H1 (cell line): ENCODE results near the gene P2RX7. TPM values are rescaled to one million over a fixed set of nuclear protein-coding genes. Genes with fewer than 3 reads are reported as not detected.

Experiments
- CTCF ChIA-PET: fragments of 300-600 bp; sonication (Branson Sonifier 250); formaldehyde crosslinking; loops from one replicate; lab custom pipeline; 2021; ENCODE audit not compliant: partially characterized antibody; lab: Charles Lee
- POLR2A ChIA-PET: fragments of 300-600 bp; sonication (Branson Sonifier 250); formaldehyde crosslinking; loops from one replicate; lab custom pipeline; 2021; ENCODE audit warnings: inconsistent platforms; ENCODE audit not compliant: partially characterized antibody; lab: Charles Lee
- DNase-seq, 2 experiments: peaks; one replicate each; pipeline versions ENCODE4 v3.0.0 to v3.0.0-alpha.2; 2010 to 2022; ENCODE audit warnings: low spot score in 2 of 2, low read depth in 1 of 2, mixed read lengths in 1 of 2
- FAIRE-seq: peaks from 2 replicates; lab custom pipeline; 2011; peaks lifted over from hg19 to GRCh38; lab: Jason Lieb, UNC
- H2AFZ ChIP-seq: 2 replicates; pipeline ENCODE4 v1.8.1; 2012; ENCODE audit warnings: low read length, inconsistent platforms
- H2AK5ac ChIP-seq: 2 replicates; pipeline ENCODE4 v1.6.1; 2013; ENCODE audit warnings: low read depth, low read length
- H2BK120ac ChIP-seq: replicated peaks from 2 replicates; pipeline ENCODE3; 2013; ENCODE audit warnings: low read depth, low read length, inconsistent platforms
- H2BK12ac ChIP-seq: 2 replicates; pipeline ENCODE4 v1.6.1; 2013; ENCODE audit warnings: low read depth, low read length
- H2BK15ac ChIP-seq: 2 replicates; pipeline ENCODE4 v1.6.1; 2013; ENCODE audit warnings: low read length
- H2BK20ac ChIP-seq: 2 replicates; pipeline ENCODE4 v1.6.1; 2013; ENCODE audit warnings: low read length
- H2BK5ac ChIP-seq: 2 replicates; pipeline ENCODE4 v1.6.1; 2013; ENCODE audit warnings: low read depth, low read length
- H3K14ac ChIP-seq: 2 replicates; pipeline ENCODE4 v1.6.1; 2013; ENCODE audit warnings: inconsistent platforms; ENCODE audit not compliant: insufficient read length
- H3K18ac ChIP-seq: 2 replicates; pipeline ENCODE4 v1.6.1; 2013; ENCODE audit warnings: low read length; ENCODE audit errors: extremely low read depth
- H3K23ac ChIP-seq: 2 replicates; pipeline ENCODE4 v1.6.1; 2013; ENCODE audit warnings: inconsistent platforms; ENCODE audit not compliant: insufficient read length
- H3K23me2 ChIP-seq: 2 replicates; pipeline ENCODE4 v1.6.1; 2013; ENCODE audit warnings: low read depth, low read length
- H3K27ac ChIP-seq: 2 replicates; pipeline ENCODE4 v1.6.1; 2011; ENCODE audit warnings: low read depth, low read length, inconsistent platforms
- H3K27me3 ChIP-seq, 4 experiments: replicated peaks in 1 of 4; 1 replicate in 1 of 4; 2 replicates in 3 of 4; pipeline versions ENCODE4 v1.6.1 to v1.8.1; 2011 to 2013; ENCODE audit warnings: low read length in 3 of 4, mild to moderate bottlenecking in 3 of 4, inconsistent platforms in 2 of 4, mixed read lengths in 2 of 4, moderate library complexity in 1 of 4; ENCODE audit not compliant: control insufficient read depth in 3 of 4, insufficient read depth in 3 of 4; ENCODE audit errors: extremely low read depth in 1 of 4
- H3K36me3 ChIP-seq, 4 experiments: 2 replicates each; pipeline versions ENCODE4 v1.6.1 to v1.8.1; 2011 to 2013; ENCODE audit warnings: mild to moderate bottlenecking in 4 of 4, low read length in 3 of 4, moderate library complexity in 2 of 4, control low read depth in 1 of 4, inconsistent platforms in 1 of 4; ENCODE audit not compliant: insufficient read depth in 4 of 4, control insufficient read depth in 2 of 4
- H3K4ac ChIP-seq: replicated peaks from 2 replicates; pipeline ENCODE3; 2013; ENCODE audit warnings: low read length, low read depth, mixed read lengths, inconsistent platforms; ENCODE audit not compliant: insufficient read length
- H3K4me1 ChIP-seq, 4 experiments: replicated peaks in 1 of 4; 1 replicate in 1 of 4; 2 replicates in 3 of 4; pipeline versions ENCODE4 v1.6.1 to v1.8.1; 2011 to 2013; ENCODE audit warnings: low read length in 3 of 4, inconsistent platforms in 2 of 4, mixed read lengths in 1 of 4; ENCODE audit not compliant: insufficient read depth in 4 of 4, control insufficient read depth in 3 of 4
- H3K4me2 ChIP-seq, 2 experiments: 2 replicates each; pipeline versions ENCODE4 v1.6.1 to v1.8.1; 2011 to 2013; ENCODE audit warnings: low read depth in 2 of 2, low read length in 2 of 2, control low read depth in 1 of 2, inconsistent platforms in 1 of 2, mild to moderate bottlenecking in 1 of 2; ENCODE audit not compliant: insufficient read depth in 1 of 2
- H3K4me3 ChIP-seq, 4 experiments: fragments of 200-600, 300-600 bp in 1 of 4; sonication (generic), shearing (Covaris generic), sonication (Bioruptor Twin) in 1 of 4; 2 replicates each; pipeline versions ENCODE4 v1.5.1 to v1.8.1; 2011 to 2016; ENCODE audit warnings: low read length in 4 of 4, low read depth in 3 of 4, control low read depth in 2 of 4, inconsistent platforms in 2 of 4, mild to moderate bottlenecking in 2 of 4, mixed read lengths in 1 of 4, moderate library complexity in 1 of 4; ENCODE audit not compliant: insufficient read depth in 2 of 4; ENCODE audit errors: extremely low read depth in 1 of 4
- H3K56ac ChIP-seq: replicated peaks from 2 replicates; pipeline ENCODE3; 2013; ENCODE audit warnings: low read depth, mild to moderate bottlenecking, mixed read lengths, low read length, inconsistent platforms; ENCODE audit not compliant: insufficient read length
- H3K79me1 ChIP-seq: 2 replicates; pipeline ENCODE4 v1.6.1; 2013; ENCODE audit warnings: low read depth, low read length, control low read depth
- H3K79me2 ChIP-seq, 2 experiments: 2 replicates each; pipeline versions ENCODE4 v1.6.1 to v1.8.1; 2012 to 2013; ENCODE audit warnings: low read length in 2 of 2, mild to moderate bottlenecking in 2 of 2, inconsistent platforms in 1 of 2; ENCODE audit not compliant: insufficient read depth in 2 of 2, control insufficient read depth in 1 of 2
- H3K9ac ChIP-seq, 4 experiments: replicated peaks in 1 of 4; 1 replicate in 1 of 4; 2 replicates in 3 of 4; pipeline versions ENCODE4 v1.6.1 to v1.8.1; 2011 to 2013; ENCODE audit warnings: low read depth in 3 of 4, low read length in 3 of 4, control low read depth in 2 of 4, mild to moderate bottlenecking in 2 of 4, moderate library complexity in 2 of 4, inconsistent platforms in 1 of 4; ENCODE audit errors: extremely low read depth in 1 of 4
- H3K9me3 ChIP-seq, 2 experiments: 2 replicates each; pipeline versions ENCODE4 v1.6.1 to v1.8.1; 2012 to 2013; ENCODE audit warnings: mild to moderate bottlenecking in 2 of 2, moderate library complexity in 2 of 2, control low read depth in 1 of 2, inconsistent platforms in 1 of 2, low read depth in 1 of 2, low read length in 1 of 2, mixed read lengths in 1 of 2; ENCODE audit not compliant: insufficient read depth in 2 of 2
- H4K20me1 ChIP-seq, 2 experiments: replicated peaks in 1 of 2; 2 replicates each; pipeline versions ENCODE3 to v1.8.1; 2011 to 2013; ENCODE audit warnings: inconsistent platforms in 2 of 2, low read length in 2 of 2, mild to moderate bottlenecking in 1 of 2; ENCODE audit not compliant: insufficient read depth in 2 of 2, control insufficient read depth in 1 of 2
- H4K5ac ChIP-seq: 2 replicates; pipeline ENCODE4 v1.6.1; 2013; ENCODE audit warnings: low read length, low read depth, mixed read lengths, inconsistent platforms; ENCODE audit not compliant: insufficient read length
- H4K8ac ChIP-seq: 2 replicates; pipeline ENCODE4 v1.8.0; 2013; ENCODE audit warnings: mild to moderate bottlenecking, moderate library complexity, low read length, inconsistent platforms; ENCODE audit not compliant: insufficient read depth; ENCODE audit errors: extremely low read depth
- H4K91ac ChIP-seq: replicated peaks from 2 replicates; pipeline ENCODE3; 2013; ENCODE audit warnings: low read length, mixed read lengths, inconsistent platforms; ENCODE audit not compliant: insufficient read length
- BRCA1 ChIP-seq: IDR thresholded peaks from 2 replicates; pipeline ENCODE4 v1.6.1; 2012; ENCODE audit warnings: low read depth, low read length, improper control_type of control experiment
- CHD2 ChIP-seq: IDR thresholded peaks from 2 replicates; pipeline ENCODE4 v1.6.1; 2012; ENCODE audit warnings: low read length, improper control_type of control experiment
- CTBP2 ChIP-seq: IDR thresholded peaks from 2 replicates; pipeline ENCODE4 v1.7.0; 2011; ENCODE audit warnings: borderline replicate concordance, mild to moderate bottlenecking, moderate library complexity, mixed read lengths, low read length; ENCODE audit not compliant: insufficient read depth, insufficient read length
- JUND ChIP-seq: IDR thresholded peaks from 2 replicates; pipeline ENCODE4 v1.6.1; 2011; ENCODE audit warnings: mild to moderate bottlenecking, improper control_type of control experiment, low read length
- KDM4A ChIP-seq: IDR thresholded peaks from one replicate; pipeline ENCODE4 v1.7.1; 2012; ENCODE audit warnings: low read depth, mild to moderate bottlenecking, moderate library complexity, low read length, inconsistent platforms; ENCODE audit not compliant: severe bottlenecking
- KDM5A ChIP-seq: fragments of 200-600 bp; IDR thresholded peaks from 2 replicates; pipeline ENCODE4 v1.7.1; 2012; ENCODE audit warnings: mild to moderate bottlenecking, low read length, inconsistent platforms, mixed read lengths
- POLR2AphosphoS5 ChIP-seq: IDR thresholded peaks from 2 replicates; pipeline ENCODE4 v1.6.1; 2011; ENCODE audit warnings: low read depth, low read length
- RBBP5 ChIP-seq: IDR thresholded peaks from 2 replicates; pipeline ENCODE4 v1.7.1; 2012; ENCODE audit warnings: low read depth, mild to moderate bottlenecking, inconsistent platforms, low read length, moderate library complexity, borderline replicate concordance
- RFX5 ChIP-seq: IDR thresholded peaks from 2 replicates; pipeline ENCODE4 v1.6.1; 2011; ENCODE audit warnings: low read depth, low read length, improper control_type of control experiment, borderline replicate concordance
- SIX5 ChIP-seq: IDR thresholded peaks from 2 replicates; pipeline ENCODE4 v1.6.1; 2011; ENCODE audit warnings: mild to moderate bottlenecking, low read depth, low read length
- SRF ChIP-seq: IDR thresholded peaks from 2 replicates; pipeline ENCODE4 v1.6.1; 2011; ENCODE audit warnings: mild to moderate bottlenecking, low read depth, low read length, moderate library complexity
- TAF7 ChIP-seq: optimal IDR thresholded peaks from 2 replicates; pipeline ENCODE3; 2011; ENCODE audit warnings: low read depth, mild to moderate bottlenecking, inconsistent platforms, low read length, moderate library complexity, borderline replicate concordance
- WGBS, 2 experiments: shearing (Covaris generic) in 1 of 2; methylation state at CpG; one replicate each; pipeline versions ENCODE4 v1.1.6 to v1.1.7; 2013 to 2015; ENCODE audit warnings: low lambda C conversion rate in 2 of 2, mixed read lengths in 2 of 2, inconsistent platforms in 1 of 2, low coverage in 1 of 2, missing lambda C conversion rate in 1 of 2; ENCODE audit not compliant: insufficient replicate concordance in 2 of 2, insufficient coverage in 1 of 2, insufficient read length in 1 of 2; ENCODE audit errors: extremely low coverage in 1 of 2, missing lambda C conversion rate in 1 of 2; 5-methylcytosine and 5-hydroxymethylcytosine counted together
- polyA plus RNA-seq, 7 experiments: library from polyadenylated mRNA; depleted of rRNA in 3 of 7; stranded (reverse) in 5 of 7; unstranded in 2 of 7; fragments of >200 nt in 5 of 7; fragments of 200-250 nt in 2 of 7; gene quantifications; 1 replicate in 5 of 7; 2 replicates in 1 of 7; 4 replicates in 1 of 7; pipeline versions ENCODE4 v1.2.1 to v1.2.3, GENCODE V29; 2011 to 2013; ENCODE audit warnings: missing spikeins in 2 of 7, mixed read lengths in 2 of 7
- total RNA-seq: library from RNA; stranded (reverse); fragmentation: NEBNext Ultra II Directional; extraction: Animal tissue kit (Norgen Biotek cat#: 25700); gene quantifications from 2 replicates; pipeline ENCODE4 v1.2.1, GENCODE V29; 2021
- TF ChIP-seq, protein P1 (sequence below): IDR thresholded peaks from 2 replicates; pipeline ENCODE4 v1.6.1; 2012; ENCODE audit warnings: inconsistent platforms

The P2RX7 gene
- total and polyA plus RNA-seq, 2 of the 8 experiments (the other 6 are each of a cell fraction or from before 2014, with no cell fraction given), result 0.38 to 0.56 TPM

DNA sequence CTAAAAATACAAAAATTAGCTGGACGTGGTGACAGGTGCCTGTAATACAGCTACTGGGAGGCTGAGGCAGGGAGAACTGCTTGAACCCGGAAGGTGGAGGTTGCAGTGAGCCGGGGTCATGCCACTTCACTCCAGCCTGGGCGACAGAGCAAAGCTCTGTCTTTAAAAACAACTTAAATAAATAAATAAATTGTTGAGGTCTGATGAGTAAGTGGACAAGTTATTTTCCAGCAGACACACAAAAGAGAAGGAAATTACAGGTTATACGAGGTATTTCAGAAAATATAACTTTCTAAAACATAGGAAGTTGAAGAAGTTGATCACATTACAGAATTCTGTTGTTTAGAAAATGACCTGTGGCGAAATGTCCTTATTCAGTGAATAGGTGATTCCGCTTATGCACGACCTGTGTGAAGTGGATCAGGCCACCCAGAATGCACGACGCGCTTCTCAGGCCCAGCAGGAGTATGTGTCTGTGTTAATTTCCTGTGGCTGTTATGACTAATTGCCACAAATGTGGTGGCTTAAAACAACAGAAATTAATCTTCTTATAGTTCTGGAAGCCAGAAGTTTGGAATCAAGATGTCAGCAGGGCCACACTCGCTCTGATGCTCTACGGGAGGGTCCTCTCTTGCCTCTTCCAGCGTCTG is 38.1 kb downstream of the P2RX7 start:
- no peaks in the 10 kb centered on the region for H3K79me1 ChIP-seq
- 93% methylated on average over 14 of the region's 14 CpGs; no CpG with 5 or more reads in 1 of the 2 experiments for WGBS, 2 experiments
- H3K79me2 ChIP-seq, result no peaks in the 10 kb centered on the region
- H3K4me3 ChIP-seq, result no peak overlapping the region
- H3K36me3 ChIP-seq, result no peaks in the 10 kb centered on the region
- H4K5ac ChIP-seq, result no peak overlapping the region
- H3K23ac ChIP-seq, result no peak overlapping the region
- no peaks in the 10 kb centered on the region for H3K4me1 ChIP-seq
- no peak for FAIRE-seq
- H3K4me2 ChIP-seq, result no peak overlapping the region
- H3K27ac ChIP-seq, result no peak overlapping the region
- no peak overlapping the region for H3K9ac ChIP-seq
- DNase-seq, result no peak
- H2BK5ac ChIP-seq, result no peak overlapping the region
- H3K23me2 ChIP-seq, result no peaks in the 10 kb centered on the region
- H3K18ac ChIP-seq, result no peak overlapping the region
- H3K9me3 ChIP-seq, result no peaks in the 10 kb centered on the region
- H2BK120ac ChIP-seq, result no peak overlapping the region
- no peaks in the 10 kb centered on the region for H4K20me1 ChIP-seq
- ChIA-PET POLR2A (no interaction called here), CTCF (no interaction called here)
- H3K56ac ChIP-seq, result no peak overlapping the region
- no peak overlapping the region for H2AK5ac ChIP-seq
- H4K8ac ChIP-seq, result no peak overlapping the region
- no peak overlapping the region for H2BK15ac ChIP-seq
- H2AFZ ChIP-seq, result no peak overlapping the region
- H4K91ac ChIP-seq, result no peak overlapping the region
- no peak overlapping the region for H2BK12ac ChIP-seq
- H2BK20ac ChIP-seq, result no peak overlapping the region
- H3K14ac ChIP-seq, result no peak overlapping the region
- H3K4ac ChIP-seq, result no peak overlapping the region
- no peaks in the 10 kb centered on the region for H3K27me3 ChIP-seq
- TF ChIP-seq KDM4A, result no peak
- TF ChIP-seq SRF, result no peak
- TF ChIP-seq POLR2AphosphoS5, result no peak
- no peak for TF ChIP-seq CTBP2
- no peak for TF ChIP-seq RFX5
- TF ChIP-seq TAF7, result no peak
- TF ChIP-seq RBBP5, result no peak
- TF ChIP-seq, protein P1, sequence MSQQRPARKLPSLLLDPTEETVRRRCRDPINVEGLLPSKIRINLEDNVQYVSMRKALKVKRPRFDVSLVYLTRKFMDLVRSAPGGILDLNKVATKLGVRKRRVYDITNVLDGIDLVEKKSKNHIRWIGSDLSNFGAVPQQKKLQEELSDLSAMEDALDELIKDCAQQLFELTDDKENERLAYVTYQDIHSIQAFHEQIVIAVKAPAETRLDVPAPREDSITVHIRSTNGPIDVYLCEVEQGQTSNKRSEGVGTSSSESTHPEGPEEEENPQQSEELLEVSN, result no peak
- TF ChIP-seq KDM5A, result no peak
- TF ChIP-seq CHD2, result no peak
- TF ChIP-seq JUND, result no peak
- TF ChIP-seq BRCA1, result no peak
- TF ChIP-seq SIX5, result no peak
